Raji (cell line): Measurements from ENCODE around the gene IKZF1.
A peak's percentile ranks its signal among the peaks of the same experiment; 100 is the strongest.

Experiments used
- POLR2A ChIP-seq: IDR thresholded peaks from 2 replicates; pipeline ENCODE4 v1.6.1; 2011; ENCODE audit warnings: low read depth, low read length, control low read depth; ENCODE audit not compliant: insufficient read depth

The IKZF1 gene

DNA sequence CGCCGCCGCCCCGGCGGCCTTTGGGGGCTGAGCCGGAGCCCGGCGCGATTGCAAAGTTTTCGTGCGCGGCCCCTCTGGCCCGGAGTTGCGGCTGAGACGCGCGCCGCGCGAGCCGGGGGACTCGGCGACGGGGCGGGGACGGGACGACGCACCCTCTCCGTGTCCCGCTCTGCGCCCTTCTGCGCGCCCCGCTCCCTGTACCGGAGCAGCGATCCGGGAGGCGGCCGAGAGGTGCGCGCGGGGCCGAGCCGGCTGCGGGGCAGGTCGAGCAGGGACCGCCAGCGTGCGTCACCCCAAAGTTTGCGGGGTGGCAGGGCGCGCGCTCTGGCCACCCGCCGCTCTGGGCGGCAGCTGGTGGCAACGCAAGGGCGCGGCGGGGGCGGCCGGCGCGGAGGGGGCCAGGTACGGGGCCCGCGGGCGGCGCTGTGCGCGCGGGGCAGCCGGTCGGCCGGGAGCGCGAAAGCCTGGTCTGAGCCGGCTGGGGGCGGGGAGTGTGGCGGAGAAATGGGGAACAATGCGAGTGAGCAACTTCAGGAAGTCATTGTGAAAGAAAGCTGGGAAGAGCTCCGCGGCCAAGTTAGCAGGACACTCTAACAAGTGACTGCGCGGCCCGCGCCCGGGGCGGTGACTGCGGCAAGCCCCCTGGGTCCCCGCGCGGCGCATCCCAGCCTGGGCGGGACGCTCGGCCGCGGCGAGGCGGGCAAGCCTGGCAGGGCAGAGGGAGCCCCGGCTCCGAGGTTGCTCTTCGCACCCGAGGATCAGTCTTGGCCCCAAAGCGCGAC is at the start of gene IKZF1:
TSS of gene IKZF1 (plus strand) at position 588 of the 782 bp plus-strand sequence. CDS start 14,346 bp downstream, outside the sequence.
- TF ChIP-seq POLR2A: 0 out of 2 replicates have a peak, but pooled peaks have one; percentile 33

GRCh38 chr7:50261593-50261992 is 42.9 kb upstream of the IKZF1 start:
- no peak for TF ChIP-seq POLR2A

GRCh38 chr7:50262446-50262845 is 42.1 kb upstream of the IKZF1 start:
- TF ChIP-seq POLR2A: no peak

DNA sequence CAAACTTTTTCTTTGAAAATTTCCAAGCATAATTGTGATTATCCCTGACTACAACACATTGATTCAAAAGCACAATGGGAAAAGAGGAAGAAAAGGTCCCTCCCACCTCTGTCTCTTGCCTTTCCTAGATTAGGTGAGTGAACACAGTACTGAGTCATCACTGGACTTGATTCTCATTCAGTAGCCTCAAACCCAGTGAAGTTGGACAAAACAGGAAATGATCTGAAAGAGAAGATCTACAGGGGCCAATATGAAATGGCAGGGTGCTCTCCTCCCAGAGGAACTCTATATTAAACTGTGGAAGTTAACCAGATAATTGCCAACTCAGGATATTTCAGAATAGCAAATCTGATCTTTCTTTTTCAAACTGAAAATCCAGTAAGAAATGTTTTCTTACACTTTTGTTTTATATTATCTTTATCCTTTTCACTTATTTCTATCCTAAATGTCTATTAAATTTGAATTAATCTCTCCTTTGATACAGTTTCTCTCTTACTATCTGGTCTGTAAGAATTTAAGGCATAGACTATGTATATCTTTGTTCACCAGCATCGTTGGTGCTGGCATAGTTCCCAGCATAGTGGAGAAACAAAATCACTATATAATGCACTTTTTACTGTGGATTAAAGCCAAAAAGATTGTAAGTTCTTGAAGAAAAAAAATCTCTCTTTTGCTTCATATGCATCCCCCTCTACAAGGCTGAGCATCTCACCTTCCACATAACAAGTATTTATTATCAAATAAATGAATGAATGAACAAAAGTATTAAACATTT is 41.4 kb upstream of the IKZF1 start:
- TF ChIP-seq POLR2A: no peak

DNA sequence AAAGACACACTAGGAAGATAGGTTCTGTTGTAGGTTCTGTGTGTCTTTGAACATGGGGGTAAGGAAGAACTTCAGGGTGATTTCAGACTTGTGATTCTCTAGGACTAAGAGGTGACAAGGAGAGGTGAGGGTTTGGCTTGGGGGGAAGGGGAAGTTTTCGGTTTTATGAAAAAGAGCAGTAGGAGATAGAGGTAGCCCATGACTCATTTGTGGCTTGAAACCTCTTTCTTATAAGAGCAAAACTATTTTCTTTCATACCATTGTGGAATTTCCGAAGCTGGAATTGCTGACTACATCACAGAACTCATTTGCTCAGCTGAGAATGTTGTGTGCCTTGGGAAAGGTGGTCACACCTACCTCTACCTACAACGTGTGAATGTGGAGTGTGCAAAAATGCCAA is 39.6 kb upstream of the IKZF1 start:
- no peak for TF ChIP-seq POLR2A

DNA sequence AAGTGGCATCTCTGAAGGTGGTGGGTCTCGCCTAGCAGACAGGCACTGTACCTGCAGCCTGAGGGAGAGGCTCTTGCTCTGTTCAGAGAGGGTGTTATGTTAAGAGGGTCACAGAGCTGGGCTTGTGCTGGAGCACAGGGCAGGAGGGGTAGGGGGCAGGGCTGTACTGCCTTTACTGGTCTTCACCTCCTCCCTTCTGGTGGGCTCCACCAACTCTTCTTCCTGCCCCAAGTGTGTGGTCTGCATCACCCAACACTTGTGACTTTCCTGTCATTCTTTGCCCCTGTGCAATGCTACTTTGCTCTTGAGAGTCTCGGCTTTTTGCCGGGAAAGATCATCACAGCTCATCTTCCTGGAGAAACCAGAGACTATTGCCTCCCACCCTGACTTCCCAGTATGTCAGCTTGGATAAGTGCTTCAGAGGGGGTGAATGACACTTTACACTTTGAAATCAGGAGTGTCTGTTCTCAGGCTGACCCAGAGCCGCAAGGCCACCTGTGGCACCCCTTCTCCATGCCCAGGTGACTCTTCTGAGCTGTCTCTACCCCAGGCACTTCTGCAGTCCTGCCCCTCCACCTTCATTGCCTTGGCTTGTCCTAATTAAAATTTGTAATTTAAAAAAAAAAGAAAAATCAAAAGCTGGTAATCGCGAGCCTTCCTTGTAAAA is 38.4 kb upstream of the IKZF1 start:
- TF ChIP-seq POLR2A: no peak

GRCh38 chr7:50266635-50267386 is 37.7 kb upstream of the IKZF1 start:
- TF ChIP-seq POLR2A: peak; percentile 74

DNA sequence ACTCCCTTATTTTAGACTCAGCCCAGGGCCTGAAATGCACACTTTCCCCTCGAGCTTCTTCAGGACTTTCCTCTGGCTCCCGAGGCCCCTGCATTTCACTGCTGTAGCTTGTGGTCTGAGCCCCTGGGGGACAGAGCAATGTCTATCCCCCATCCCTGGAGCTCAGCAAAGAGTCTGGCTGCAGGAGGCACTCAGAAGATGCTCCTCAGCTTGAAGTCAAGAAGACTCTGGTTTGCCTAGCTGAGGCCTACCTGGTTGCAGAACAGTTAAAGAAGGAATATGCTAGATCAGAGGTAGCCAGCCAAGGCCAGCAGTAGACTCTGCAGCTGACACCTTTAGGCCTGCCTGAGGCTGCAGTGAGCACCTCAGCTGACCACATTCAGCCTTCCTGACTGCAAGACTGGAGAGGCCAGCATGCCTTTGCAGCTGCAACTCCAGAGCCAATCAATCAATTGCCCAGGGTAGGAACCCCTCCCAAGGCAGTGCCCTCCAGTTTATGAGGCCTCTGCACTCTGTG is 36.9 kb upstream of the IKZF1 start:
- no peak for TF ChIP-seq POLR2A

DNA sequence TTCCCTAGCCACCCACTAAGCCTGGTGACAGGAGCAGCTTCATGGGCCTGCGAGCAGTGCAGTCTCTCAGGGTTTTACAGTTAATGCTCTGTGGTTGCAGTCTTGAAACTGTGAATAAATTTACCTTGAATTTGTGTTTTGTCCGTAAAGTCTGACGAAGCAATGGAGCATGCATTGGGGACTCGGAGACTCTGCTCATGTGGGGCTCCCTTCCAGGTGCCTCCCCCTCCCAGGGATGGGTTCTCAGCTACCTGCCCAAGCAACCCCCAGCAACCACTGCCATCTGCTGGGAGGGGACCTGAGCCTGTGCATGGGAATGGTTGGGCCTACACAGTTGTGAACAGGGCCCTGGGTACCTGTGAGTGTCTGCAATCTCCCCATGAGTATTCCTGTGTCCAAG is 36.3 kb upstream of the IKZF1 start:
- TF ChIP-seq POLR2A: no peak

GRCh38 chr7:50268990-50269389 is 35.5 kb upstream of the IKZF1 start:
- TF ChIP-seq POLR2A: no peak

GRCh38 chr7:50270531-50271018 is 33.9 kb upstream of the IKZF1 start:
- peak; percentile 32; the same call in 1 of the 2 replicates for TF ChIP-seq POLR2A

DNA sequence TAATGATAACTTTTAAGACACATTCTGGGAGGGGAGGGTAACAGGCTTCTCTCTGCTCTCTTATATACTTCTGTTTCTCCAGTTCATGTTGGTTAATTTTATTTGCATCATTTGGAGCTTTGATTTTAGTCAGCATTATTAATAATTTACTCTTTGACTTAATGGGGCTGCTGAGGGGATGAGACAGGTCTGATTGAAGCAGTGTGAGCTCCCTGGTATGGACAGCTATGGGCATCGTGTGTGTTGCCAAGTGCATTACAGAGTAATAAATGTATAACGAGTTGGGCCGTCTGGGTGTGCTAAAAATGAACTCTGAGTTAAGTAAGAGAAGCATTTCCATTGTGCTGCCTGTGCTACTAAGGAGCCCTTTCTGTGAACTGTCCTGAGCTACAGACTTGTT is 31.7 kb upstream of the IKZF1 start:
- TF ChIP-seq POLR2A: no peak

GRCh38 chr7:50273301-50273700 is 31.2 kb upstream of the IKZF1 start:
- TF ChIP-seq POLR2A: no peak

DNA sequence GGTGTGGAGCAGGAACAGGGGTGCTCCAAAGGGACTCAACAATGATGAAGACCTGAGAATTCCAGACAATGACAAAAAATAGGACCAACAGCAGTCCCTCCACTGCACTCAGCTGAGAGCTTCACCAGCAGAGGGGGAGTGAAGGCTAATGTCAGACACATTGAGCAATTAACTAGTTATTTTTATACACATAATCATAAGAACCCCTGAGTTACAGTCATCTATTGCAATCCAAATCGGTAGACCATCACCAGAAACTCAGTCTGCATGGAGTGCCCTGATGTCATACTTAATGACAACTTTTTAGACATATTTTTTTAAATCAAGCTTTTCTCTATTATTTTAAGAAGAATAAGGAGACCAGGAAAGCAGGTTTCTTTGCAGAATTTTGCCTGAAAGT is 30.6 kb upstream of the IKZF1 start:
- no peak for TF ChIP-seq POLR2A

GRCh38 chr7:50274361-50274760 is 30.2 kb upstream of the IKZF1 start:
- no peak for TF ChIP-seq POLR2A

DNA sequence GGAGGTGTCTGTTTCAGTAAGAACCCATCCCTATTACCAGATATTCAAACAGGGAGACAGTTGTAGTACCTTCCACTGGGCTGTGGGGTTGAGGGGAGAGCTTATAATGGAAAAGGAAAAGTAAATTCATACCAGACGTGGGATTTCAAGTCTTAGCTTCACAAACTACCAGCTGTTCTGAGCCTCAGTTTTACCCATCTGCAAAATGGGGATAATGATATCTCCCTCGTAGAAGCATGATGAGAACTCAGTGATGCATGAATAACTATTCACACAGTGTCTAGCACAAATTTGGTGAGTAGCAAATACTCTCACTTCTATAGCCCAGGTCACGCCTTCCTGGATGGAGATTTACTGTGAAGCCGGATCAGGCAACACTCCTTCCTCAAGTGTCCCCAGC is 29.1 kb upstream of the IKZF1 start:
- no peak for TF ChIP-seq POLR2A
